Neural progenitor cell (in vitro differentiated cells): ENCODE measurements around the gene NR1D1.

ENCODE experiments used
- CTCF ChIP-seq: fragments of 200-600 bp; sonication (generic); IDR thresholded peaks from 2 replicates; pipeline ENCODE4 v1.5.1; 2017; ENCODE audit warnings: antibody characterized with exemption, mild to moderate bottlenecking
- EZH2 ChIP-seq: fragments of 200-600 bp; sonication (generic); IDR thresholded peaks from 2 replicates; pipeline ENCODE4 v1.6.1; 2017; ENCODE audit warnings: antibody characterized with exemption, mild to moderate bottlenecking, moderate library complexity
- EZH2phosphoT487 ChIP-seq: fragments of 200-600 bp; sonication (generic); IDR thresholded peaks from 2 replicates; pipeline ENCODE4 v1.6.1; 2017; ENCODE audit warnings: antibody characterized with exemption

GRCh38 chr17:40135817-40136216 lies 35.4 kb upstream of the NR1D1 start:
- TF ChIP-seq CTCF (no peak), EZH2 (no peak), EZH2phosphoT487 (no peak)
